NK-92 (cell line): ENCODE data around the gene KIAA1958.
"Not testable (repeated sequence)": the region's sequence is repeated elsewhere in the genome, so short reads cannot be mapped to it uniquely, and the experiment has no call there.

Experiments
- DNase-seq: peaks from one replicate; lab custom pipeline; 2025; ENCODE audit not compliant: unreplicated experiment; lab: John Stamatoyannopoulos, UW

KIAA1958 gene

GRCh38 chr9:112631313-112632070 lies 144.9 kb downstream of the KIAA1958 start:
- DNase-seq: no peak

- DNase-seq: no peak
These were observed 153.7 kb downstream of the KIAA1958 start for GRCh38 chr9:112640311-112640710.

GRCh38 chr9:112642126-112642525 lies 155.5 kb downstream of the KIAA1958 start:
- DNase-seq: no peak

- DNase-seq: no peak
These were observed 161.0 kb downstream of the KIAA1958 start for GRCh38 chr9:112647596-112647995.

- DNase-seq: no peak
These were observed 162.0 kb downstream of the KIAA1958 start for GRCh38 chr9:112648624-112649023.

GRCh38 chr9:112654282-112654681 lies 167.7 kb downstream of the KIAA1958 start:
- no peak for DNase-seq

- no peak for DNase-seq
These were observed 169.0 kb downstream of the KIAA1958 start for GRCh38 chr9:112655668-112656067.

- no peak for DNase-seq
These were observed 173.3 kb downstream of the KIAA1958 start for GRCh38 chr9:112659906-112660305.

- DNase-seq: no peak
These were observed 177.1 kb downstream of the KIAA1958 start for GRCh38 chr9:112663681-112664080.

- no peak for DNase-seq
These were observed 177.9 kb downstream of the KIAA1958 start for GRCh38 chr9:112664531-112664930.

GRCh38 chr9:112665347-112665746 lies 178.7 kb downstream of the KIAA1958 start:
- no peak for DNase-seq

- DNase-seq: no peak
These were observed 182.7 kb downstream of the KIAA1958 start for GRCh38 chr9:112669326-112669725.

GRCh38 chr9:112670991-112671625 lies 184.5 kb downstream of the KIAA1958 start:
- no peak for DNase-seq

- not testable (repeated sequence) for DNase-seq
These were observed 186.6 kb downstream of the KIAA1958 start for GRCh38 chr9:112673221-112673620.

GRCh38 chr9:112677040-112677439 lies 190.4 kb downstream of the KIAA1958 start:
- no peak for DNase-seq

- DNase-seq: no peak
These were observed 194.2 kb downstream of the KIAA1958 start for GRCh38 chr9:112680731-112681402.

GRCh38 chr9:112689161-112689740 lies 202.6 kb downstream of the KIAA1958 start:
- no peak for DNase-seq

GRCh38 chr9:112694706-112695555 lies 208.3 kb downstream of the KIAA1958 start:
- DNase-seq: no peak

- DNase-seq: no peak
These were observed 209.8 kb downstream of the KIAA1958 start for GRCh38 chr9:112696461-112696860.

GRCh38 chr9:112699230-112699629 lies 212.6 kb downstream of the KIAA1958 start:
- no peak for DNase-seq

GRCh38 chr9:112700085-112700484 lies 213.5 kb downstream of the KIAA1958 start:
- no peak for DNase-seq
